H1 (cell line): ENCODE measurements around the gene FAM120A. TPM values are rescaled to one million over a fixed set of nuclear protein-coding genes. Genes with fewer than 3 reads are reported as not detected.

Experiments used
- BACH1 ChIP-seq: IDR thresholded peaks from 2 replicates; pipeline ENCODE4 v1.6.1; 2012; ENCODE audit warnings: low read length, improper control_type of control experiment
- BCL11A ChIP-seq, 2 experiments: IDR thresholded peaks; one replicate each; pipeline ENCODE4 v1.6.1; 2011; ENCODE audit warnings: low read depth in 2 of 2, low read length in 2 of 2, mild to moderate bottlenecking in 2 of 2
- MAFK ChIP-seq: IDR thresholded peaks from 2 replicates; pipeline ENCODE4 v1.6.1; 2012; ENCODE audit warnings: low read depth, mild to moderate bottlenecking, improper control_type of control experiment, low read length
- PHF8 ChIP-seq: fragments of 200-600 bp; sonication (generic); conservative IDR thresholded peaks from 2 replicates; pipeline ENCODE4 v1.7.1; 2012; ENCODE audit warnings: low read depth, mild to moderate bottlenecking, inconsistent platforms, low read length, moderate library complexity
- SAP30 ChIP-seq: fragments of 300-600 bp; sonication (generic); IDR thresholded peaks from 2 replicates; pipeline ENCODE4 v1.7.1; 2012; ENCODE audit warnings: low read length, moderate library complexity, mild to moderate bottlenecking, inconsistent platforms; ENCODE audit not compliant: insufficient read depth, insufficient replicate concordance
- SIX5 ChIP-seq: IDR thresholded peaks from 2 replicates; pipeline ENCODE4 v1.6.1; 2011; ENCODE audit warnings: mild to moderate bottlenecking, low read depth, low read length
- USF2 ChIP-seq: IDR thresholded peaks from 2 replicates; pipeline ENCODE4 v1.6.1; 2011; ENCODE audit warnings: low read length, improper control_type of control experiment
- polyA plus RNA-seq, 7 experiments: library from polyadenylated mRNA; depleted of rRNA in 3 of 7; stranded (reverse) in 5 of 7; unstranded in 2 of 7; fragments of >200 nt in 5 of 7; fragments of 200-250 nt in 2 of 7; gene quantifications; 1 replicate in 5 of 7; 2 replicates in 1 of 7; 4 replicates in 1 of 7; pipeline versions ENCODE4 v1.2.1 to v1.2.3, GENCODE V29; 2011 to 2013; ENCODE audit warnings: missing spikeins in 2 of 7, mixed read lengths in 2 of 7
- total RNA-seq: library from RNA; stranded (reverse); fragmentation: NEBNext Ultra II Directional; extraction: Animal tissue kit (Norgen Biotek cat#: 25700); gene quantifications from 2 replicates; pipeline ENCODE4 v1.2.1, GENCODE V29; 2021

The FAM120A gene
- total and polyA plus RNA-seq, 2 of the 8 experiments (the other 6 are each of a cell fraction or from before 2014, with no cell fraction given): 24.9 to 54.7 TPM

GRCh38 chr9:93508207-93508606 lies 56.7 kb downstream of the FAM120A start (continued):
- TF ChIP-seq PHF8 (no peak), SAP30 (no peak), USF2 (no peak), BCL11A (IDR thresholded peaks at IDR 0.05; ENCODE audit: low read depth in 2 of 2, low read length in 2 of 2) (no peak), MAFK (no peak), SIX5 (no peak), BACH1 (no peak)
